Measurements from ENCODE around the gene CDK14. TPM values are rescaled to one million over a fixed set of nuclear protein-coding genes. Genes with fewer than 3 reads are reported as not detected.
"Not testable (repeated sequence)": the region's sequence is repeated elsewhere in the genome, so short reads cannot be mapped to it uniquely, and the experiment has no call there.

CDK14 gene
- polyA plus RNA-seq, 12 donors = 16.8 to 28.5 (median 23.8) TPM; not detected in 1

- no peak for DNase-seq
These were observed 300.3 kb downstream of the CDK14 start for GRCh38 chr7:90896458-90896857.

- DNase-seq = no peak
These were observed 301.9 kb downstream of the CDK14 start for GRCh38 chr7:90897961-90898469.

- no peak for DNase-seq
These were observed 304.7 kb downstream of the CDK14 start for GRCh38 chr7:90900628-90901356.

- DNase-seq = peak; percentile 27
These were observed 307.7 kb downstream of the CDK14 start for GRCh38 chr7:90903841-90904240.

- DNase-seq = no peak
These were observed 314.0 kb downstream of the CDK14 start for GRCh38 chr7:90910136-90910535.

- DNase-seq = no peak
These were observed 320.2 kb downstream of the CDK14 start for GRCh38 chr7:90916319-90916718.

GRCh38 chr7:90917539-90917938 is 321.4 kb downstream of the CDK14 start:
- no peak for DNase-seq

- DNase-seq = no peak
These were observed 322.2 kb downstream of the CDK14 start for GRCh38 chr7:90918303-90918702.

GRCh38 chr7:90919816-90920215 is 323.7 kb downstream of the CDK14 start:
- no peak for DNase-seq

GRCh38 chr7:90920336-90920735 is 324.2 kb downstream of the CDK14 start:
- no peak for DNase-seq

- no peak for DNase-seq
These were observed 327.4 kb downstream of the CDK14 start for GRCh38 chr7:90923541-90923997.

- not testable (repeated sequence) for DNase-seq
These were observed 332.7 kb downstream of the CDK14 start for GRCh38 chr7:90928700-90929424.

- peak; percentile 54 for DNase-seq
These were observed 336.1 kb downstream of the CDK14 start for GRCh38 chr7:90931986-90932916.

GRCh38 chr7:90933041-90933440 is 336.9 kb downstream of the CDK14 start:
- DNase-seq = no peak

GRCh38 chr7:90933984-90934383 is 337.9 kb downstream of the CDK14 start:
- DNase-seq = no peak

GRCh38 chr7:90938371-90938770 is 342.2 kb downstream of the CDK14 start:
- no peak for DNase-seq

- no peak for DNase-seq
These were observed 343.5 kb downstream of the CDK14 start for GRCh38 chr7:90939666-90940065.

GRCh38 chr7:90944021-90944420 is 347.9 kb downstream of the CDK14 start:
- no peak for DNase-seq

GRCh38 chr7:90945104-90945787 is 349.1 kb downstream of the CDK14 start:
- DNase-seq = peak; percentile 76

GRCh38 chr7:90946730-90947501 is 350.8 kb downstream of the CDK14 start:
- DNase-seq = no peak

Data from muscle of arm (tissue), 12 donors.